ENCODE results near the gene RNF144B.

Gene RNF144B

DNA sequence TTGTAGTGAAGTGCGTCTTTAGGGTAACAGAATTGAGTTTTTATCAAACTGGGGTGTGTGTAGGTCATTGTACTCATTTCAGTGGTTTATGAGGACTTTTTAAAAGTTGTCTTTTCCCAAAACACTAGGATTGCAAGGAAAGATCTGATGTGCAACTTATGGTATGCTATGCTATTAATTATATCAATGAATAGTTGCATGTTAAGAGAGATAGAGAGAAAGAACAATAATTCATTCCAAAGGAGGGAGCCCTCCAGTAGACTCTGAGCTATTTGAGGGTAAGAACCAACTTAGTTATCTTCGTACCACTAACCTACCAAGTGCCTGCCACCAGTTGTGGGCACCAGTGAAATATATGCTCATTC lies 117.1 kb downstream of the RNF144B start:
- in situ Hi-C loops (cut with MboI; ENCODE audit: low sequenced_read_pairs) = loop anchor here (25.0 kb wide), 1 partner anchor 192 kb away; no protein-coding TSS in a partner anchor

DNA sequence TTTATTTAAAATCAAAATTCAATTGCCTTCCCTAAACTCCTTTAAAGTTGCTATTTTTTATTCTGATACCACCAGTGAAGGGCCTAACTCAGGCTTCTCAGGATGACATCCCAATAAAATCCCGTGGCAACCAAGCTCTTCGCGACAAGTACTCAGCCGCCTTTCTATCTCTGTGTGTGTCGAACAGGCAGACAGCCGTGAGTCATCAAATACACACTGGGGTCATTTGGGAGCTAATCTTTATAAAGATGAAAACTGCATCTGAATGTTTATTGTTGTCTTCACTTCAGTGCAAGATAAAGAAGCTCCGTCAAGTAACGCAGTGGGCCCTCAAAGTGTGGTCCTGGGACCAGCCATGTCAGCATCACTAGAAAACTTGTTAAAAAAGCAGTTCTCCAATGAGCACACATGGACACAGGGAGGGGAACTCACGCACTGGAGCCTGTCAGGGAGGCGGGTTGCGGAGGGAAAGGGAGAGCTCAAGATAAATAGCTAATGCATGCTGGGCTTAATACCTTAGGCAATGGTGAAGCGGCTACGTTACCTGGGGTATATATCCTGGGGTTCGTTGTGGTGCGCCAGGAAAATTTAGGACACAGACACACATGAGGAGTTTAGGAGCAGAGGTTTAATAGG lies 119.3 kb downstream of the RNF144B start:
- in situ Hi-C loops (cut with MboI; ENCODE audit: low sequenced_read_pairs) = loop anchor here (25.0 kb wide), 1 partner anchor 194 kb away; no protein-coding TSS in a partner anchor

DNA sequence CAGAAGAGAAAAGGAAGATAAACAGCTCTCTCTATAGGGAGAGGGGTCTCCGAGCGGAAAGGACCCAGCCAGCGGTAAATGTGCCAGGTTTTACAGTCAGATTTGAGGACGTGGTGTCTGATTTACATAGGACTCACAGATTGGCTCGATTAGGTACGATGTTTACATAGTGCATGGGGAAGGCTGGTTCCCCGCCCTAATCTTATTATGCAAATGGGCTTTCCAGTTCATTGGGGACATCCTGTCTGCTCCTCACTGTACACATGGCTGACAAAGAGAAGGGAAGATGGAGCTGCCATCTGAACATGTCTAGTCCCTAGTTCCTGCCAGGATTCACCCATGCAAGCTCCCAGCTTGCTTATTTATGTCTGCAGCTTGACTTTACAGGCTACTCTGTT lies 119.9 kb downstream of the RNF144B start:
- in situ Hi-C loops (cut with MboI; ENCODE audit: low sequenced_read_pairs) = loop anchor here (25.0 kb wide), 1 partner anchor 195 kb away; no protein-coding TSS in a partner anchor

DNA sequence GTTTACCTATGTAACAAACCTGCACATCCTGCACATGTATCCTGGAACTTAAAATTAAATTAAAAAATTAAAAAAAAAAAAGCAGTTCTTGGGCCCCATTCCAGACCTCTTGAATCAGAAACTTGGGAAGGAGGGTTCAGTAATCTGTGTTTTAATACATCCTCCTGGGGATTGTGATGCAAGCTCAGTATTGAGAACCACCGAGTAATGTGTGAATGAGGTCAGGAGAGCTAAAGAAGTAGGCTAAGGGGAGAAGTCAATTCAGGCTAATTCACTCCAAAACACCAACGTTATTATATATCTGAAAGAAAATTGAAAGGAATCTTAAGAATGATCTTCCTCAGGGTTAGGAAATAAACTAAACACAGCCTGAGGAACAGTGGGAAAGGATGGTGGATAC lies 120.4 kb downstream of the RNF144B start:
- in situ Hi-C loops (cut with MboI; ENCODE audit: low sequenced_read_pairs) = loop anchor here (25.0 kb wide), 1 partner anchor 195 kb away; no protein-coding TSS in a partner anchor

DNA sequence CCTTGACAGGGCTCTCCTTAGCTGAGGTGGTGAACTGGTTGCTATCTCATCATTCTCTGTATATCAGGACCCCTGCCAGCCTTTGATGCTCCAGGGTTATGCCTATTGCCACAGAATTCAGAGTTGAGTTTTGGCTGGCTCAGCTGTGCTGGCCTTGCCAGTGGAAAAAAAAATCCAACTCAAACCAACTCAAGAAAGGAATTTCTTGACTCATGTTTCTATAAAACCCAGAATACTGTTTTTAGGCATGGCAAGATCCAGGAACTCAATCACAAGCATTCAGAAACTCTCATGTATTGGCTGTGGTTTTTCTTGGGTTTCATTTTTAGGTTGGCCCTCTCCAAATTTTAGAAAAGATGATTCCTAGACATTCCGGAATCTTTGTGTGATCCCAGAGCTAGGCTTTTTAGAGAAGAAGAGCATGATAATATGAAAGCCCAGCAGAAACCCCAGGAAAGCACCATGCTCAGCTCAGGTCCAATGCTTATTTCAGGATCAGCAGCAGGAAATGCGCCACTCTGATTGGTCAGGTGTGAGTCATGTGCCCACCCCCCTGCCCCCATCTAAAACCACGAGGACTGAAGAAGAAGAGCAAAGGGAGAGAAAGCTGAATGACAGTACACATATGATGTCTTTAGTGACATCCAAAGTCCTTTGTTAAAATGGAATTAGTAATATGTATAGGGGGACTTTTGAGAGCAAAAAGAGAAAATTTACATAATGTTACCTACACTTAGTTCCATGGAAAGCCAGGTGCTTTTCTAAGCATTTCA lies 122.9 kb downstream of the RNF144B start:
- in situ Hi-C loops (cut with MboI; ENCODE audit: low sequenced_read_pairs) = loop anchor here (25.0 kb wide), 1 partner anchor 198 kb away; no protein-coding TSS in a partner anchor

DNA sequence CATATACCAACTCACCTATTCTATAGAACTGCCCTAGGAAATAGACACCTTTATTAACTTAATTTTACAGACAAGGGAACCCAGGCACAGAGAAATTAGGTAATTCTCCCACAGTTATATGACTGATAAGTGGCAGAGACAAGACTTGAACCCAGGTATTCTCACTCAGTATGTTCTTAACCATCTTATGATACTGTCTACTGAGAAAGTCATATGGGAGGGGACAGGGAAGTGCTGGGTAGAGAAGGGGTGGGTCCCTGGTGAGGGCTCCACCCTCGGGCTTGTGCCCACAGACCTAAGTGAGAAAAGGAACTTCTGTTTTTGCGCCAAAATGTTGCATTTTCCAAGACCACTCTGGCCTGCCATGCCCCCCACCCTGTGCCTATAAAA lies 123.5 kb downstream of the RNF144B start:
- in situ Hi-C loops (cut with MboI; ENCODE audit: low sequenced_read_pairs) = loop anchor here (25.0 kb wide), 1 partner anchor 198 kb away; no protein-coding TSS in a partner anchor

DNA sequence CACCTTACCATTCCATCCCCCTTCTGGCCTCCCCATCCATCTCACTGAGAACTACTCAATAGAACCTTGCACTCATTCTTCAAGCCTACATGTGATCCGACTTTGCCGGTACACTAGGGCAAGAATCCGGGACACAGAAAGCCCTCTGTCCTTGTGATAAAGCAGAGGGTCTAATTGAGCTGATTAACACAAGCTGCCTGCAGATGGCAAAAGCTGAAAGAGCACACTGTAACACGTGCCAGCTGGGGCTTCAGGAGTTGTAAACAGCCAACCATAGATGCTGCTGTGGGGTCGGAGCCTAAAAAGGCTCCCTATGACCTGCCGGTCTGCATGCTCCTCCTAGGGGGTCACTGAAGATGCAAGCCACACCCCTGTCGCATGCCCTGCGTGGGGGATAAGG lies 124.1 kb downstream of the RNF144B start:
- in situ Hi-C loops (cut with MboI; ENCODE audit: low sequenced_read_pairs) = loop anchor here (25.0 kb wide), 1 partner anchor 199 kb away; no protein-coding TSS in a partner anchor

DNA sequence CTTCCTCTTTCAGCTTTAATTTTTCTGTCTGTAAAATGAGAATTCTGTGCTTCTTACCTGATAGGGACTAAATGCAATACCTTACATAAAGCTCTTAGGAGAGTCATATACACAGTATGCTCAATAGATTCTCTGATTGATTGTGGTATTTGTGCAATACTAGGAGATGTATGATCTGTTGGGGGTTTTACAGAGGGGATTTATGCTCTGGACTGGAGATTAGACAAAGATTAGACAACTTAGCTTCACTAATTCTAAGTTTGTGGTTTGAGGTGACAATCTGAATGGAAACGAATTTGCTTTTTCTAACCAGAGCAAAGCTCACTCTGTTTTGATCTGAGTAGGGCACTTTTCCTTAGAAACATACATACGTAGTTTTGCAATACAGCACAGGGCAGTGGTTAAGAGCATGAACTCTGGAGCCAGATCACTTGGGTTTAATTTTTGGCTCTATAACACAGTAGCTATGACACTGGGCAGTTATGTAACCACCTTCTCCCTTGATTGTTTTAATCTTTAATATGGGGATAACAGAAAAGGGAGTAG lies 126.2 kb downstream of the RNF144B start:
- in situ Hi-C loops (cut with MboI; ENCODE audit: low sequenced_read_pairs) = loop anchor here (25.0 kb wide), 1 partner anchor 201 kb away; no protein-coding TSS in a partner anchor

DNA sequence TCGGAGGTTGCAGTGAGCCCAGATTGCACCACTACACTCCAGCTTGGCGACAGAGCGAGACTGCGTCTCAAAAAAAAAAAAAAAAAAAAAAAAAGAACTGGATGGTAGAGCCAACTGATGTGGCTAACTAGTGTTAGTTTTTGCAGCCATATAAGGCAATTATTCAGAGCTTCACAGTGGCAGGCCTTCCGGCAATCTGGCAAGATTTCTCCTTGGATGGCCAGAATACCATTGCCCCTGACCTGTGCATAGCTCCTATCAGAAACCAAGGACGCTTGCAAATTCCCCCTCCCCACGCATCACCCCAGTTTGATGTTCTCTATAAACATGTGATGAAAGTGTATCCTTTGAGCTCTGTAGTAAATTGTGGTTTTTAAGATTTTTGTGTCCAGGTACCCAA lies 127.0 kb downstream of the RNF144B start:
- in situ Hi-C loops (cut with MboI; ENCODE audit: low sequenced_read_pairs) = loop anchor here (25.0 kb wide), 1 partner anchor 202 kb away; no protein-coding TSS in a partner anchor

DNA sequence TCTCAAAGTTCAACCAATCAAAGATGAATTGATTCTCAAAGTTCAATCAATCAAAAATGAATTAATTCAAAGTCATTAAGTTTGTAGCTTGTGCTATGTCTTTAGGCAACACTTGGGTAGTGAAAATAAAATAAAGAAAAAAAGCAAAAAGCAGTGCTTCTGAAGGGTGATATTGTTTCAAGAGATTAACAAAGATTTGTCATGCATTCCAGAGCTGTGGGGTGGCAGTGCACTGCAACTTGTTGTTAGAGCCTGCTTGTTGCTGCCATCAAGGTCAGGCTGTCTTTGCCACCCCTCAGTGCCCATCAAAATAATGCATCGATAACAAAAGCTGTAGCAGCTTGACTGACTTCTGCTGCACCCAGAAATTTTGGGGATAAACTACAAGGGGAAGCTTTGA lies 128.6 kb downstream of the RNF144B start:
- in situ Hi-C loops (cut with MboI; ENCODE audit: low sequenced_read_pairs) = loop anchor here (25.0 kb wide), 1 partner anchor 203 kb away; no protein-coding TSS in a partner anchor

Data from HL-60/S4 treated with retinoic acid at 250 ng/mL for 4 days and 3 days (cell line).